Measurements from ENCODE around the gene HS6ST2.

HS6ST2 gene

GRCh38 chrX:132742246-132742645, 216.2 kb downstream of the HS6ST2 start:
- DNase-seq (ENCODE audit: low read depth): no peak

DNA sequence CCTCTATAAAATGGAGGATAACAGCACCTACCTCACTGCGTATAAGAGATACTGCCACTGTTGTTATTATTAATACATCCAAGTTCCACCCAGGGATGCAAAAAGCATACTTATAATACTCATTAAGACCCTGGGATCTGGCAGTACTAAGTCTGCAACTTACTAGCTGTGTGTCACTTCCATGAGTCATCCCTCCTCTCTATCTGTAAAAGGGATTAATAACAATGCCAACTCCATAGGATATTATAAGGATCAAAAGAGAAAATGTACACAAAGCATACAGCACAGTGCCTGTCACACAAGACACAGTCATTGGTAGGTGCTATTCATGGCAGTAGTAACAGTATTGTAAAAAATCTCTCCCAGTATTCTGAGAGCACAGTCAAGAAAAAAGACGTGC, 216.7 kb downstream of the HS6ST2 start:
- no peak for DNase-seq (ENCODE audit: low read depth)

- DNase-seq (ENCODE audit: low read depth): no peak
Measured at GRCh38 chrX:132740316-132741123, 217.9 kb downstream of the HS6ST2 start.

GRCh38 chrX:132738951-132739350, 219.5 kb downstream of the HS6ST2 start:
- no peak for DNase-seq (ENCODE audit: low read depth)

GRCh38 chrX:132737743-132738142, 220.7 kb downstream of the HS6ST2 start:
- DNase-seq (ENCODE audit: low read depth): no peak

GRCh38 chrX:132732236-132732635, 226.2 kb downstream of the HS6ST2 start:
- DNase-seq (ENCODE audit: low read depth): no peak

DNA sequence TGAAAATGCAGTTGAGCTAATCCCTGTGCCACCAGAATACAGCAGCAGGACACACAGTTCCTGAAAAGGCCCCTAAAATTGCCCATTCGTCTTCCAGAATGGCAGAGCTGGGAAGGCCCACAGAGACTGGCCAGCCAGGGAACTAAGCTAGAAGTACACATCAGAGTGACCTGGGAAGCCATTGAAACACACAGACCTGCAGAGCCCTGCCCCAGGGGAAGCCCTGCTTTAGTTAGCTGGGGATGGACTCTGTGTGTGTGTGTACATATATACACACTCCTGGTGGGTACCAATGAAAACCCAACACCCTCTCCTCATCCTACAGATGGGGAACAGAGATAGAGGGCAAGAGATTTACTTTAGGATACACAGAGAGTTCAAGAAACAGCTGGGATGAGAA, 227.7 kb downstream of the HS6ST2 start:
- no peak for DNase-seq (ENCODE audit: low read depth)

DNA sequence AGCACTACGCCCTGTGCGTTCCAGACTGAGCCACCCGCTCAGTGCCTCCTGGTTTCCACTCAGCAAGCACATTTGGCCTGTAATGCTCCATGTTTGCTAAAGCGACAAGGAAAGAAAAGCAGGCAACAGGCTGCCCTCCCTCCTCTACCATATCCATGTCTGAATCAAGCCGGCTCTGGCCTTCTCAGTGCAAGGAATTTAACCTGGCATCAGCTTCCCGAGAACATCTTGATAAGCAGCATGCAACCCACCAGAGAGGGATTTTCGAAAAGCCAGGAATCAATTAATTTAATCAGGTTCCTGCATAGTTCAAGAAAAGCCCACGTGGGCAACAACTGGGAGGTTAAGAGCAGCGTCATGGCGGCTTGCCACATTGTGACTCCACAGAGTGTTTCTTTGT, 228.2 kb downstream of the HS6ST2 start:
- no peak for DNase-seq (ENCODE audit: low read depth)

DNA sequence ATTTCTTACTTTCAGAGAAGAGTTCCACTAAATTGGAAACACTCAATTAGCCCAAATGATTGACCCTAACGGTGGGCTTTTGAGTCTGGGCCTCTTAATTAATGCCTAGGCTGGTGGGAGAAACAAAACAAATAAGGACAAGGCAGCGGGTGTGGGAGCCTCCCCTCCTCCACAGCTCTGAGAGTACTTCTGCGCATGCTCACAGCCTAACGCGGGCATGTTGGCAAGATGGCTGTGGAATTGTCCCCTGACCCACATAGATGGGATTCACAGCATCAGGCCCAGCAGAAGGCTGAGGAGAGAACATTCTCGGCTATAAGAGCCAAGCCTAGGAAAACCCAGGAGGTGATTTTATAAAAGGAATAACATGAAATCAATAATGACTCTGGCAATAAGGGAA, 230.1 kb downstream of the HS6ST2 start:
- no peak for DNase-seq (ENCODE audit: low read depth)

DNA sequence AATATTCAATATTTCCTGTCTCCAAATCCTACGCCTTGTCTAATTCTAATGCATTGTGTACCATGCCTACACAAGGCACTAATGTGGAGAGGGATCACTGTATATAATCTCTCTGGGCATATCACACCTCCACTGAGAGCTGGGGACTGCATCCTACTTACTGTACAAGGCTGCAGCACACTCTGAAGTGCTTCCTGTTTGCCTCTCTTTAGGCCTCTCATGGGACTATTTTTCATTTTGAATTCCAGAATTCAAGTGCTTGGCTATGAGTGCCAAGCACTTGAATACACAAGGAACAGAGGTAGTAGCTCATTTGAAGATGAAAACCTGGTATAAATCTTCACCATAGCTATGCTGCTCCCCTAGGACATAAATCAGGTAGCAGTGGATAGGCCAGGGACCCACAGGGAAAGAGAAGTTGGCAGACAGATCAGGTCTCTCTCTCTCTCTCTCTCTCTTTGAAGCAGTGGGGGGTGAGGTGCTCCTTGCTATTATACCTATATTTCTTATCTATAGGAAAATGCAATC, 239.9 kb downstream of the HS6ST2 start:
- no peak for DNase-seq (ENCODE audit: low read depth)

DNA sequence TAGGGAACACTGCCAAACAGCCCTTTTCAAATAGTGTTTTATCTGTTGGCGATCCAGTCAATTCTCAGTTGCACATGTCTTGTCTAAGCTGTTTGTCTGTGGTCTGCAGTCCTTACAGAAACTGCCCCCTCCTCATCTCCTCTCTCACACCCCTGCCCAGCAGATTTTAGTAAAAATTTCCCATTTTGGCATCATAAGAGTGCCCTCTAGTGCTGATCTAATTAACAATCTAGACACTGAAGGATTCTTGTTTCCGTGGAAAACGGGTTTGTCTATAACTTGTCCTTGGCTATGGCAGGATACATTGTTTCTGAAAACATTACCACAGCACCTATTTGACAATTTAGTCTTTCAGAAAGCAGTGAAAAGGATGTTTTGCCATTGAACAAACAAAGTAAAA, 242.4 kb downstream of the HS6ST2 start:
- no peak for DNase-seq (ENCODE audit: low read depth)

DNA sequence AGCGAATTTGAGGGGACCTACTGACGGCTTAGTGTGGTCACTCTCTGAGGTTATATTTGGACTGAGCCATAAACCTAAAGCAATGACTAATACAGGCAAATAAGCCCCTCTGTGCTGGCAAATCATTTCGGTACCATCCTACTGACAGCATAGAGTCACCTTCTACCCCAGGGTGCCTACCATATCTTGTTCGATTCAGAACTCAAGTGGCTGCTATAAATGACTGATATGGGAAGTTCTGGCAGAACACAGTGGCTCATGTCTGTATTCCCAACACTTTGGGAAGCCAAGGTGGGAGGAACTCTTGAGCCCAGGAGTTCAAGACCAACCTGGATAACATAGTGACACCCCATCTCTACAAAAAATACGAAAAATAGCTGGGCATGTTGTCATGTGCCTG, 243.5 kb downstream of the HS6ST2 start:
- no peak for DNase-seq (ENCODE audit: low read depth)

DNA sequence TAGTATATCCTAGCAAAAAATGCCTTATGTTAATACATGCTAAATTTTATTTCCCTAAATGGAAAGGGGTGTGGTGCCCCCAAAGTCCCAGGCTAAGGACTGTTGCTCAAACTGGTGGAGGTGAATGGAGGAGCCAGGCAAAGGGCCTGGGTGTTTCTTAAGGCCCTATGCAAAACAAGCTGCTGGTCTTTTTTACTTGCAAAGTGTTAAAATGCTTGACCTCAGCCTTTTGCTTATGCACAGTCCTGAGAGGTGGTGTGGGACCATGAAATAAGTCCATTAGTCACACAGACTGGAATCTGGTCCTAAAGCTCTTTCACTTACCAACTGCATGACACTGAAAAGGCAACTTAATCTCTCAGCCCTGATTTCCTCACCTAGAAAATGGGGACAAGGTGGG, 246.1 kb downstream of the HS6ST2 start:
- no peak for DNase-seq (ENCODE audit: low read depth)

DNA sequence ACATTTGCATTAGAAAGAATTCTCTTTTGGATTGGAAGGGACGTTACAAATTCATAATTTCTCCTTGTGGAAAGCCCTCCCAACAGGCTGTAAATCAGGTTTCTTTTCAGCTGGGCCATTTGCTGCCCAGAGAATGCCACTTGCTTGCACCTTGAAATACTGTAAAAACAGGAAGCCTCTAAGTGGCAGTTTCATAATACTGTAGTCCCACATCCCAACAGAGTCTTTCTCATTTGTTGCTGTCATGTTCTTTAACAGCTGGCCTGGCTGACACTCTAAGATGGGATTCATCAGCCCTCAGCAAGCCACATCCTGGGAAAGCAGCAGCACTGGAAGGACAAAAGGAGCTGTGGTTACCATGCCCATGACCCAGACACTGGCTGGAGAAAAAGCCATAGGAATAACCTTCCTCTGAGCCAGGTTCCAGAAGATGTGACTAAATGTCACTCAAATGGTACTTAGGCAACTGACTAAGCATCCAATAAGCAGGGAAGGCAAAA, 247.7 kb downstream of the HS6ST2 start:
- no peak for DNase-seq (ENCODE audit: low read depth)

DNA sequence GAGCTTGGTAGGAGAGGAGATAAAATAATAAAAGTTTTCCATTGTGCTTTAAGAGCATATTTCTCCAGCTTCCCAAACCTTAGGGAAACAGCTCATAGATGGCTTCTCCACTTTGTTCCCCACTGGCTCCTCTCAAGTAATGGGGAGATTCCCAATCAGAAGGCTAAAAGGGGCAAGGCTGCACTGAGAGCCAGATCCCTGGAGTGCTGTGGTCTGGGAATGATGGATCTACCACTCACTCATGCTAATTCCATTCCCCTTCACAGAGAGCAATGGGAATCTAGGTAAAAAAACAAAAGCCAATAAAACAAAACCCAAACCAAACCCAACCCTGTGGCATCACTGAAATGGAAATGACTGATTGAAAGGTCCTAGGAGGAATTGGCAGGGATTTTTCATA, 249.9 kb downstream of the HS6ST2 start:
- no peak for DNase-seq (ENCODE audit: low read depth)

DNA sequence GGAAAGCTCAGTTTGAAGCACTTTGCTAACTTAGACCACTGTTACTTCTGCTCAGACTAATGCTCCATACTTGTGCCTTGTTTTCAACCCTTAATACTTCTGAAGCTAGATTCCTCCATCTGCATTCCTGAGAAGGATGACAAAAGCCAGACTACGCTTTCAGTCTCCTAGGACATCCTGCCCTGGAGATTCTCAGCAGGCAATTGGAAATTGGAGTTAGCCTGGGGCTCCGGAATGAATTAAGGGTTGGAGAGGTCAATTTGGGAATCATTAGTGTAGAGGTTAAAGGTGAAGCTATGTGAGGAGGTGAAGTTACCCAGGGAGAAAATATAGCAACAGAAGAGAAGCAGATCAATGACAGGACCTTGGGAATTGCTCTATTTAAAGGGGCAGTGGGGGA, 253.7 kb downstream of the HS6ST2 start:
- no peak for DNase-seq (ENCODE audit: low read depth)

- DNase-seq (ENCODE audit: low read depth): no peak
Measured at GRCh38 chrX:132694382-132694781, 264.0 kb downstream of the HS6ST2 start.

DNA sequence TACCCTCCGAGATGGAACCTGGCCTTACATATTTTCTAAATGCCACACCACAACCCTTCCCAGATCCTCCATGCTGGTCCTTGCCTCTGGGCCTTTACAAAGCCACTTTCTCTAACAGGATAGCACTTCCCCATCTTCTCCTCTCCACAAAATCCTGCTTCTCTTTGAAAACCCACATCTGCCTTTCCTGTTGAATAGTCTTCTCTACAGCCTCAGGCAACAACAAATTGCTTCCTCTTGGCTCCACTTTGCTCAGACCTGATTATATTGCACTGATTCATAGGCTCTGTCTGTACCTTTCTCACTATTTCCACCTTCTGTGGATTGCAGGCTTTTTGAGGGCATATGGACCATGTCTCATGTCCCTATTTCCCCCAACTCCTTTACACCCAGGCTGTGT, 265.9 kb downstream of the HS6ST2 start:
- DNase-seq (ENCODE audit: low read depth): no peak

DNA sequence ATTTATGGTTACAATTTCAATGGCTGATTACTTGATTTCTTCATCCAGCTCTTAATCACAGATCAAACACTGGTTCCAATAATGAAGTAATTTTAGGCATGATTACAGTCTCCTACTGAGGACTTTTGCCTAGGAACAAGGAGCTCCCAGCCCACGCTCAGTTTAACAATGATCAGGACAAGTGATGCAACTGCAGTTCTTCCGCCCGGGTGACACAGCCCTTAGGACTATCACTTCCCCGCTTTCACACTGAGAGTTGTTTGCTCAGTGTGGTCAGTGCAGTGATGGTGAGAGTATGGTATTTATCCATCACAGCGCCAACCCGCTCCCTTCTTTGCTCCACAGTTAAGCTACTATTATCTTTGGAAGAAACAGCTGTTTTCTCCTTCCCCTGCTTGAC, 266.4 kb downstream of the HS6ST2 start:
- DNase-seq (ENCODE audit: low read depth): no peak

DNA sequence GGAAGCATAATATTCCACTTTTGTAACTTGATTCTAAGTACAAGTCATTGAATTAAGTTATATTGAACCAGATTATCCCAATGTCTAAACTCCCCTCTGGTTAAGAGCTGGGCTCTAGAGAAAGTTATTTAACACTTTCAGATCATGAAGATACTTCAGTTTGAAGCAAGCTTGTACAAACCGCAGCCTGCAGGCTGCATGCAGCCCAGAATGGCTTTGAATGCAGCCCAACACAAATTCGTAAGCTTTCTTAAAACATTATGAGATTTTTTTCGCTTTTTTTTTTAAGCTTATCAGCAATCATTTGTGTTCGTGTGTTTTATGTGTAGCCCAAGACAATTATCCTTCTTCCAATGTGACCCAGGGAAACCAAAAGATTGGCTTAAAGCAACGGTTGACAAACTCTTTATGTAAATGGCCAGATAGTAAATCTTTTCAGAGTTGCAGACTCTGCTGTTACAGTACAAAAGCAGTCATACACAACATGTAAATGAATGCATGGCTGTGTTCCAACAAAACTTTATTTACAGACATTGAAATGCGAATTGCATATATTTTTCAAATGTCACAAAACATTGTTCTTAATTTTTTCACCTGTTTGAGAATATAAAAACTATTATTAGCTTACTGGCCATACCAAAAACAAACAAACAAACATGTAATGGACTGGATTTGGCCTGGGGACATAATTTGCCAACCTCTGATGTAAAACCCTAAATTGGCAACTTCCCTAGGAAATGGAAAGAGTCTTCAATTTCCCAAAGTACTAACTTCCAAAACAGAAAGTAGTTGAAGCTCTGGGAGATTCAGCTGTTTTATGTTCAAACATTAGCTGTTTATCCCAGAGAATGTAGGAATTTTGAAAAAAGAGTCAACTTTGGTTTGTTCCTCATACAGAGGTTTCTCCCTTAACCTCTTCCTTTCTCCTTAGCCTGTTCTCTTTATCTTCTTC, 268.5 kb downstream of the HS6ST2 start:
- no peak for DNase-seq (ENCODE audit: low read depth)

DNA sequence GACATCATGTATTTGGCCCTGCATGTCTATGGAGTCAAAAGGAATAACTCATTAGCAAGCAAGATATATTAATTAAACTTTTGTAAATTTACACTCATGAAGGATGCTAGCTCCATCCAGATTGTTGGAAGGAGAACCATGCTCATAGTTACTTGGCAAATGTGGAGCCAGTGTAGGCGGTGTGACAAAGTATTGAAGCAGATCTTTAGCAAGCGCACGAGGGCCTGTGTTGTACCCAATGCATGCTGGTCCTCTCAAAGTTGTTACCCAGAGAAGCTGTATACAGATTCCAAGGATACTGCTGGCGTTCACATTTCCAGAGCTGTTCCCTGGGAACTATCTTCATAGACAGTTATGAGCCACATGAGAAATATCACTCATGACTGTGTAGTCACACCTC, 273.2 kb downstream of the HS6ST2 start:
- DNase-seq (ENCODE audit: low read depth): no peak

DNA sequence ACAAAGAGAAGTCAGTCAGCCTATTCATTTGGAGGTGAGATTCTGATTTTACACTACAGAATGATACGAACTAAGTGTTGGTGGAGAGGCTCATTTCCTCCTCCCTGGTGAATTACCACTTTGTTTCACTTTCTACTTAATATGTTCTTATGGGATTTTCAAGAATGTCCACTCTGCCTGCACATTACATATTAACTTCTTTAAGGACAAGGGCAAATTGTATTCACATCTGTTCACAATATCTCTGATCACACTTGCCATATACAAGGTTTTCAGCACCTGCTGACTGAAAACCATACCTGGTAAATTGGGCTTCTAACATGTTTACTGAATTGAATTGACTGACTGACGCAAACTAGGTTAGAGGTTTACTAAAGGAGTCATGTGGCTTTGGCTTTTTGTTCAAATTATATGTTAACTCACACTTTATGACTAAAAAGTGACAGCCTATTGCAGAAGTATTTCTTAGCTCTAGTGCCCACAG, 281.2 kb downstream of the HS6ST2 start:
- no peak for DNase-seq (ENCODE audit: low read depth)

Data from activated T-helper 1 cell treated with Interleukin-2 at 50 U/mL for 16 hours (primary cell).